HCT116 (cell line): Measurements from ENCODE around the gene PDE4D. TPM values are rescaled to one million over a fixed set of nuclear protein-coding genes. Genes with fewer than 3 reads are reported as not detected.

ENCODE experiments used
- ATAC-seq: fragments of 200-7000 bp; cut with Tn5 transposase; 2 replicates; pipeline ENCODE4 v1.9.1; 2020; ENCODE audit warnings: mild to moderate bottlenecking, moderate library complexity
- BruUV-seq: library from RNA; stranded (reverse); fragments of 400-500 nt; replicated peaks from 2 replicates; lab custom pipeline; 2021; lab: Mats Ljungman, UMichigan
- CTCF ChIA-PET: fragments of 300-600 bp; sonication (Branson Sonifier 250); formaldehyde crosslinking; loops from one replicate; lab custom pipeline; 2021; ENCODE audit warnings: antibody characterized with exemption; lab: Charles Lee
- POLR2A ChIA-PET: fragments of 300-600, 350-600 bp; sonication (Branson Sonifier 250); formaldehyde crosslinking; loops from one replicate; lab custom pipeline; 2021; ENCODE audit warnings: antibody characterized with exemption; lab: Charles Lee
- RAD21 ChIA-PET, 2 experiments: fragments of 300-600 bp; sonication (Branson Sonifier 250); formaldehyde crosslinking; loops; one replicate each; lab custom pipeline; 2023; ENCODE audit warnings: low total read pairs in 2 of 2; ENCODE audit not compliant: uncharacterized antibody in 2 of 2, unreplicated experiment in 2 of 2, low non-redundant PET in 1 of 2; lab: Charles Lee
- DNase-seq: peaks from one replicate; pipeline ENCODE4 v3.0.0-alpha.2; 2010; ENCODE audit warnings: low read depth, low spot score
- H2AFZ ChIP-seq: fragments of 200-600 bp; shearing (Covaris generic), sonication (generic); 2 replicates; pipeline ENCODE4 v1.6.1; 2017; ENCODE audit warnings: low read depth, mixed run types, mixed read lengths, antibody characterized with exemption, low read length; ENCODE audit not compliant: poor library complexity, severe bottlenecking
- H3K27ac ChIP-seq: 2 replicates; pipeline ENCODE4 v1.5.1; 2012; ENCODE audit warnings: low read depth, low read length
- H3K27me3 ChIP-seq: fragments of 200-600 bp; sonication (generic); 2 replicates; pipeline ENCODE4 v1.6.1; 2016; ENCODE audit warnings: mixed run types, low read length, mixed read lengths; ENCODE audit not compliant: insufficient read depth
- H3K36me3 ChIP-seq, 2 experiments: fragments of 200-500 bp in 1 of 2; fragments of 200-600 bp in 1 of 2; sonication (Bioruptor generic) in 1 of 2; sonication (generic) in 1 of 2; 2 replicates each; pipeline versions ENCODE4 v1.5.1 to v1.6.1; 2014 to 2016; ENCODE audit warnings: low read length in 2 of 2, inconsistent platforms in 1 of 2, mixed read lengths in 1 of 2, mixed run types in 1 of 2; ENCODE audit not compliant: insufficient read depth in 2 of 2, control insufficient read depth in 1 of 2
- H3K4me1 ChIP-seq, 2 experiments: fragments of 200-600 bp in 1 of 2; sonication (generic) in 1 of 2; 2 replicates each; pipeline versions ENCODE4 v1.5.1 to v1.6.1; 2012 to 2017; ENCODE audit warnings: low read length in 2 of 2, inconsistent platforms in 1 of 2, mild to moderate bottlenecking in 1 of 2, mixed read lengths in 1 of 2, mixed run types in 1 of 2, moderate library complexity in 1 of 2; ENCODE audit not compliant: insufficient read depth in 2 of 2, control insufficient read depth in 1 of 2
- H3K4me2 ChIP-seq: fragments of 200-600 bp; sonication (generic); 2 replicates; pipeline ENCODE4 v1.6.1; 2017; ENCODE audit warnings: mixed run types, low read length, mixed read lengths
- H3K4me3 ChIP-seq, 2 experiments: fragments of 200-600 bp in 1 of 2; sonication (generic) in 1 of 2; replicated peaks in 1 of 2; 2 replicates each; pipeline ENCODE4 v1.5.1; 2011 to 2016; ENCODE audit warnings: low read length in 2 of 2, control low read depth in 1 of 2, low read depth in 1 of 2, mild to moderate bottlenecking in 1 of 2, mixed read lengths in 1 of 2, mixed run types in 1 of 2
- H3K79me2 ChIP-seq: fragments of 200-600 bp; sonication (generic); 2 replicates; pipeline ENCODE4 v1.6.1; 2017; ENCODE audit warnings: mild to moderate bottlenecking, mixed run types, low read length, moderate library complexity, mixed read lengths; ENCODE audit not compliant: insufficient read depth
- H3K9ac ChIP-seq: fragments of 200-600 bp; sonication (generic); 2 replicates; pipeline ENCODE4 v1.6.1; 2016; ENCODE audit warnings: low read length, mixed read lengths
- H3K9me2 ChIP-seq: fragments of 200-600 bp; sonication (generic), shearing (Covaris generic); 2 replicates; pipeline ENCODE4 v1.6.1; 2017; ENCODE audit warnings: mixed run types, mild to moderate bottlenecking, moderate library complexity; ENCODE audit not compliant: insufficient read depth
- H3K9me3 ChIP-seq, 2 experiments: fragments of 200-500 bp in 1 of 2; fragments of 200-600 bp in 1 of 2; sonication (Bioruptor generic) in 1 of 2; sonication (generic) in 1 of 2; 2 replicates each; pipeline ENCODE4 v1.6.1; 2014 to 2017; ENCODE audit warnings: low read length in 2 of 2, mixed read lengths in 2 of 2, inconsistent platforms in 1 of 2, low read depth in 1 of 2, mild to moderate bottlenecking in 1 of 2, mixed run types in 1 of 2, moderate library complexity in 1 of 2; ENCODE audit not compliant: control insufficient read depth in 1 of 2, insufficient read depth in 1 of 2
- H4K20me1 ChIP-seq: fragments of 200-600 bp; sonication (generic), shearing (Covaris generic); 2 replicates; pipeline ENCODE4 v1.6.1; 2017; ENCODE audit warnings: mixed run types, mild to moderate bottlenecking, moderate library complexity; ENCODE audit not compliant: insufficient read depth
- CEBPB ChIP-seq: IDR thresholded peaks from 2 replicates; pipeline ENCODE4 v1.6.1; 2012; ENCODE audit warnings: low read depth
- ELF1 ChIP-seq: IDR thresholded peaks from 2 replicates; pipeline ENCODE4 v1.6.1; 2012; ENCODE audit warnings: low read depth, borderline replicate concordance
- EZH2phosphoT487 ChIP-seq: fragments of 200-600 bp; IDR thresholded peaks from 2 replicates; pipeline ENCODE4 v1.6.1; 2018; ENCODE audit warnings: antibody characterized with exemption, borderline replicate concordance
- FOSL1 ChIP-seq: IDR thresholded peaks from 2 replicates; pipeline ENCODE4 v1.6.1; 2012; ENCODE audit warnings: low read depth
- JUND ChIP-seq: IDR thresholded peaks from 2 replicates; pipeline ENCODE4 v1.6.1; 2012
- POLR2A ChIP-seq: IDR thresholded peaks from 2 replicates; pipeline ENCODE4 v1.7.0; 2011; ENCODE audit warnings: borderline replicate concordance; ENCODE audit not compliant: insufficient read depth, insufficient read length; ENCODE audit errors: extremely low read depth
- RAD21 ChIP-seq: IDR thresholded peaks from 2 replicates; pipeline ENCODE4 v1.6.1; 2012; ENCODE audit warnings: low read depth, mild to moderate bottlenecking
- REST ChIP-seq: IDR thresholded peaks from 2 replicates; pipeline ENCODE4 v1.6.1; 2012; ENCODE audit warnings: low read depth
- SIN3A ChIP-seq: IDR thresholded peaks from 2 replicates; pipeline ENCODE4 v1.6.1; 2012; ENCODE audit warnings: low read depth
- SRF ChIP-seq: IDR thresholded peaks from 2 replicates; pipeline ENCODE4 v1.6.1; 2012; ENCODE audit warnings: low read depth
- TCF7L2 ChIP-seq: IDR thresholded peaks from 2 replicates; pipeline ENCODE4 v1.7.0; 2011; ENCODE audit warnings: borderline replicate concordance, inconsistent platforms; ENCODE audit not compliant: insufficient read depth, insufficient read length; ENCODE audit errors: extremely low read depth
- YY1 ChIP-seq: IDR thresholded peaks from 2 replicates; pipeline ENCODE4 v1.6.1; 2011; ENCODE audit warnings: low read length, low read depth, moderate library complexity, mild to moderate bottlenecking; ENCODE audit not compliant: insufficient replicate concordance; ENCODE audit errors: extremely low read depth
- ZFX ChIP-seq: fragments of 450-650 bp; IDR thresholded peaks from 2 replicates; pipeline ENCODE4 v1.6.1; 2017
- ZNF274 ChIP-seq: fragments of 200-500 bp; sonication (Bioruptor generic); IDR thresholded peaks from 2 replicates; pipeline ENCODE4 v1.6.1; 2014; ENCODE audit warnings: mild to moderate bottlenecking, low read depth, low read length, inconsistent platforms
- intact Hi-C: fragments of 100-400 bp; cut with micrococcal nuclease; formaldehyde crosslinking; loops from 2 replicates; pipeline ENCODE4 v1.10.0; 2022
- total RNA-seq: library from RNA; stranded (reverse); gene quantifications from one replicate; pipeline ENCODE4 v1.2.1, GENCODE V29; 2021; ENCODE audit not compliant: unreplicated experiment
- TF ChIP-seq, protein P1 (sequence below): IDR thresholded peaks from 2 replicates; pipeline ENCODE4 v1.6.1; 2012
- TF ChIP-seq, protein P2 (sequence below): IDR thresholded peaks from 2 replicates; pipeline ENCODE4 v1.6.1; 2012
- TF ChIP-seq, protein P3 (sequence below), 3 experiments: fragments of 200-600 bp in 1 of 3; sonication (generic) in 1 of 3; IDR thresholded peaks in 2 of 3; conservative IDR thresholded peaks in 1 of 3; 2 replicates each; pipeline ENCODE4 v1.5.1; 2012 to 2017; ENCODE audit warnings: low read depth in 2 of 3, low read length in 2 of 3, antibody characterized with exemption in 1 of 3, borderline replicate concordance in 1 of 3, control low read depth in 1 of 3, mild to moderate bottlenecking in 1 of 3, mixed read lengths in 1 of 3, mixed run types in 1 of 3, moderate library complexity in 1 of 3; ENCODE audit not compliant: insufficient read depth in 1 of 3

The PDE4D gene
- total RNA-seq, 1 experiment from 2014 or later = 1.1 TPM

- no peaks in the 10 kb centered on the region for H3K36me3 ChIP-seq
- no peak overlapping the region for H3K4me3 ChIP-seq
- H3K9me2 ChIP-seq = no peaks in the 10 kb centered on the region
- DNase-seq (no peak), ATAC-seq (no peak)
- H3K27me3 ChIP-seq = no peaks in the 10 kb centered on the region
- ChIA-PET POLR2A (no interaction called here), RAD21 (no interaction called here), CTCF (no interaction called here)
- no peak overlapping the region for H3K9ac ChIP-seq
- no peaks in the 10 kb centered on the region for H3K4me1 ChIP-seq
- no peaks in the 10 kb centered on the region for H3K79me2 ChIP-seq
- BruUV-seq = no TSS peak
- no peak overlapping the region for H3K27ac ChIP-seq
- H3K4me2 ChIP-seq = no peak overlapping the region
- no peak overlapping the region for H2AFZ ChIP-seq
- no peaks in the 10 kb centered on the region for H3K9me3 ChIP-seq
- no peak for TF ChIP-seq SIN3A
- no peak for TF ChIP-seq TCF7L2
- TF ChIP-seq RAD21 = no peak
- TF ChIP-seq, protein P1, sequence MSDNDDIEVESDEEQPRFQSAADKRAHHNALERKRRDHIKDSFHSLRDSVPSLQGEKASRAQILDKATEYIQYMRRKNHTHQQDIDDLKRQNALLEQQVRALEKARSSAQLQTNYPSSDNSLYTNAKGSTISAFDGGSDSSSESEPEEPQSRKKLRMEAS = no peak
- TF ChIP-seq ELF1 = no peak
- TF ChIP-seq JUND = no peak
- TF ChIP-seq ZNF274 = no peak
- no peak for TF ChIP-seq REST
- no peak for TF ChIP-seq SRF
- no peak for TF ChIP-seq YY1
- no peak for TF ChIP-seq CEBPB
- no peak for TF ChIP-seq FOSL1
- TF ChIP-seq, protein P2, sequence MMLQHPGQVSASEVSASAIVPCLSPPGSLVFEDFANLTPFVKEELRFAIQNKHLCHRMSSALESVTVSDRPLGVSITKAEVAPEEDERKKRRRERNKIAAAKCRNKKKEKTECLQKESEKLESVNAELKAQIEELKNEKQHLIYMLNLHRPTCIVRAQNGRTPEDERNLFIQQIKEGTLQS = no peak
- no peak for TF ChIP-seq POLR2A
- no peak for TF ChIP-seq EZH2phosphoT487
- TF ChIP-seq ZFX = no peak
- TF ChIP-seq, protein P3, sequence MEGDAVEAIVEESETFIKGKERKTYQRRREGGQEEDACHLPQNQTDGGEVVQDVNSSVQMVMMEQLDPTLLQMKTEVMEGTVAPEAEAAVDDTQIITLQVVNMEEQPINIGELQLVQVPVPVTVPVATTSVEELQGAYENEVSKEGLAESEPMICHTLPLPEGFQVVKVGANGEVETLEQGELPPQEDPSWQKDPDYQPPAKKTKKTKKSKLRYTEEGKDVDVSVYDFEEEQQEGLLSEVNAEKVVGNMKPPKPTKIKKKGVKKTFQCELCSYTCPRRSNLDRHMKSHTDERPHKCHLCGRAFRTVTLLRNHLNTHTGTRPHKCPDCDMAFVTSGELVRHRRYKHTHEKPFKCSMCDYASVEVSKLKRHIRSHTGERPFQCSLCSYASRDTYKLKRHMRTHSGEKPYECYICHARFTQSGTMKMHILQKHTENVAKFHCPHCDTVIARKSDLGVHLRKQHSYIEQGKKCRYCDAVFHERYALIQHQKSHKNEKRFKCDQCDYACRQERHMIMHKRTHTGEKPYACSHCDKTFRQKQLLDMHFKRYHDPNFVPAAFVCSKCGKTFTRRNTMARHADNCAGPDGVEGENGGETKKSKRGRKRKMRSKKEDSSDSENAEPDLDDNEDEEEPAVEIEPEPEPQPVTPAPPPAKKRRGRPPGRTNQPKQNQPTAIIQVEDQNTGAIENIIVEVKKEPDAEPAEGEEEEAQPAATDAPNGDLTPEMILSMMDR (IDR thresholded peaks at IDR 0.05 in 2 of 3, conservative IDR thresholded peaks at IDR 0.05 in 1 of 3; ENCODE audit: borderline replicate concordance in 1 of 3, insufficient read depth in 1 of 3, low read depth in 2 of 3, low read length in 2 of 3) = no peak
- no peaks in the 10 kb centered on the region for H4K20me1 ChIP-seq
- intact Hi-C loops = no loop called here
Measured at GRCh38 chr5:58987193-58987592, 906.3 kb downstream of the PDE4D start.
